Right lobe of liver (tissue), 4 donors: ENCODE results near the gene PRR16.

ENCODE experiments used
- CTCF ChIP-seq, 4 donors: fragments of 200-600 bp in 3 of 4; fragments of 450-650 bp in 1 of 4; IDR thresholded peaks; one replicate each; pipeline versions ENCODE4 v1.5.1 to v1.8.0; 2016 to 2022; ENCODE audit warnings: antibody characterized with exemption in 4 of 4, mild to moderate bottlenecking in 2 of 4
- POLR2A ChIP-seq: fragments of 450-650 bp; IDR thresholded peaks from one replicate; pipeline ENCODE4 v1.6.1; 2017; ENCODE audit warnings: antibody characterized with exemption, mild to moderate bottlenecking
- donor health status: DM: no; HTN: no; CAD: no.
- donor health status: DM: no; HTN: no; CAD: no.
- donor health status: DM: no; HTN: yes; CAD: no.

DNA sequence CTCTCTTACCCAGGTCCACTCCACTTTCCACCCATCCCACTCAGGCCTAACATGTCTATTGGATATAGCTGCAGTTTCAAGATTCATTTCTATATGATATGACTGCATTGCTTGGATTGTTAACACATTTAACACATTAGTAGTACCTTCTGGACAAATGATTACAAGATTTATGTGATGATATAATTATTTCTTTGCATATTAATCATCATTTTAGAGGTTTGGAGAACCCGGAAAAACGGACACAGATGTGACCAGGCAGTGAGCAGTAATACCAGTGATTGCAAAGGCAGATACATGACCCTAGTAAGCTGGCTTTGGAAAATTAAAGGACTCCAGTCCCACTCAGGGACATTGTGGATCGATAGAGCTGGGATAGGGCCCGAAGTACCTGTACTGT, 103.8 kb downstream of the PRR16 start:
- TF ChIP-seq CTCF (IDR thresholded peaks at IDR 0.05) (no peak), POLR2A (no peak)
